T-helper 2 cell (primary cell): Measurements from ENCODE around the gene RGS7.
"Not testable (repeated sequence)": the region's sequence is repeated elsewhere in the genome, so short reads cannot be mapped to it uniquely, and the experiment has no call there.

Experiments used
- DNase-seq, 5 experiments: peaks; one replicate each; pipeline versions ENCODE4 v3.0.0 to v3.0.0-alpha.2; 2012 to 2022

The RGS7 gene

DNA sequence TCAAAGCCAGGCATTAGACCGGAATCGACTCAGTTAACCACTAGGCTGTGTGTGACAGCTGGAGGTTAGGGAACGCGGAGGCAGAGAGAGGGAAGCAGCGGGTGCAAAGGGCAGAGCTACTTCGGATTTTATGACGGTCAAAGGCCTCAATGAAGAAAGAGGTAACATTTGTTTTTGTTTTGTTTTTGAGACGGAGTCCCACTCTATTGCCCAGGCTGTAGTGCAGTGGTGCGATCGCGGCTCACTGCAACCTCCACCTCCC lies 468.3 kb downstream of the RGS7 start:
- DNase-seq: no peak

DNA sequence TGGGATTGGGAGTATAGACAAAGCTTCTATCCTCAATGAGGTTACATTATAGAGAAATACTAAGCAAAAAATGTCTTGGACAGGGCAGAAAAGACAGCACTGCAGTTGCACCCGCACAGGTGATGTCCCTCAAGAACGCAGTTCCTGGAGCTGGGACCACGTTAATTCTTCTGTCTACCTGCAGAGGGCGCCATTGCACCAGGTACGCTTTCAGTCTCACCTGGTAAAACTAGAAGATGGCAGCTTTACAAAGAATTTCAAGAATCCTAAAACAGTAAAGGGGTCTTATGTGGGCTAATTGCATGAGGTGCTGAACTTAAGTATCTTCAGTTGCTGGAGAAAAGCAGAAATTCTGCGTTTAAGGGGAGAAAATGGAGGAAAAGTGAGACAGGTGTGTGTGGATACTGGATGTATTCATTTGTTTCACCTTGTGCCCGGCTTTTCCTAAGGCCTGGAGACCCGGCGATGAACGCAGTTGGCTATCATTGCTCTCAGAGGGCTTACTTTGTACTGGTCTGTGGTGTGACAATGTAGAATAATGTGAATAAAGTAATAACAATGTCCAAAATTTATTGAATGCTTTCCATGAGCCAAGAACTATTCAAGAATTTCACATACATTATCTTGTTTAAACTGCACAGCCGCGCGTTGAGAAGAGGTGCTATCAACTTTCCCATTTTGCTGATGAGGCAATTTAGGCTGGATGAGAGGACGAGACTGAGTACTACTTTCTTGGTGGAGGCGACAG lies 468.8 kb downstream of the RGS7 start:
- DNase-seq: peak in 1 of 5 experiments; percentile 30

DNA sequence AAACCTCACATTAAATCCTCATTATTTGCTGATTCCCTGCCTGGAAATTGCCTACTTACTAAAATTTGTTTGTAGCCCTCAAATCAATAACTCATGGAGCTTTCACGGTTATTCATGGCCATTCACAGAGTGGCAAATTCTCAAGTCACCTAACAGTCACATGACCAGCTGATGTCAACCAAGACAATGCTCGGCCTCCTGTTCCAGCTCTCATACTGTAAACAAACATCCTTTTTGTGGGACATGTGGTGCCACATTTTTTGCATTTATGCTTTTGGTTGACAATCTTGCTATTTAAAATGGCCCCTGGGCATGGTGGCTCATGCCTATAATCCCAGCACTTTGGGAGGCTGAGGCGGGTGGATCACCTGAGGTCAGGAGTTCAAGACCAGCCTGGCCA lies 473.5 kb downstream of the RGS7 start:
- DNase-seq: no peak

DNA sequence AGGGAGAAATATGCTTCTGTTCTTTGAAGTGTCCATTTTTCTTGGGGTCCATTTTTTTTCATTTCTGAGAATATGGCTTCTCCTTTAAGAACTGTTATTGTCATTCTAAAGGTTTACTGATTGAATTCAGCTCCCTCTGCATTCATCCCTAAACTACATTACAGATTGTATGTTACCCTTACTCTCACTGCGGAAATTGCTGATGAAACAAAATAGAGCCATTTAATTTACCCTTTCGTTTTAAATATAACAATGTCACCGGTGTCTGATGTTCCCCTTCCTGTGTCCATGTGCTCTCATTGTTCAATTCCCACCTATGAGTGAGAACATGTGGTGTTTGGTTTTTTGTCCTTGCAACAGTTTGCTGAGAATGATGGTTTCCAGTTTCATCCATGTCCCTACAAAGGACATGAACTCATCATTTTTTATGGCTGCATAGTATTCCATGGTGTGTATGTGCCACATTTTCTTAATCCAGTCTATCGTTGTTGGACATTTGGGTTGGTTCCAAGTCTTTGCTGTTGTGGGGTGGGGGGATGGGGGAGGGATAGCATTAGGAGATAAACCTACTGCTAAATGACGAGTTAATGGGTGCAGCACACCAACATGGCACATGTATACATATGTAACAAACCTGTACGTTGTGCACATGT lies 474.2 kb downstream of the RGS7 start:
- not testable (repeated sequence) for DNase-seq

DNA sequence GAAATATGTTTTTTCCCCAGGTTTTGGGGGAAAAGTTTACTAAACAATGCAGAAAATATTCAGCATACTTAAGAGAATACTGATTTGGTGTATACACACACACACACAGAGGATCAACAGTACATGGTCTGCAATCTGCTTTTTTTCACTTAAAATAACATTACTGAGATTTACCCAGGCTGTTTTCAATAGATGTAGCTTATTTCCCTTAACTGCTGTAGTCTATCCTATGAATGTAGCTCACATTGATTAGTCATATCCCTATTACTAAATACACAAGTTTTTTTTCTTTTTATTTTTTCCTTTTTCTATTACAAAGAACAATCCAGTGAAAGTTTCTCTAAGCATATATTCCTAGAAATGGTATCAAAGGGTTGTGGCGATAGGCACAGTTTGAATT lies 478.4 kb downstream of the RGS7 start:
- DNase-seq: no peak

DNA sequence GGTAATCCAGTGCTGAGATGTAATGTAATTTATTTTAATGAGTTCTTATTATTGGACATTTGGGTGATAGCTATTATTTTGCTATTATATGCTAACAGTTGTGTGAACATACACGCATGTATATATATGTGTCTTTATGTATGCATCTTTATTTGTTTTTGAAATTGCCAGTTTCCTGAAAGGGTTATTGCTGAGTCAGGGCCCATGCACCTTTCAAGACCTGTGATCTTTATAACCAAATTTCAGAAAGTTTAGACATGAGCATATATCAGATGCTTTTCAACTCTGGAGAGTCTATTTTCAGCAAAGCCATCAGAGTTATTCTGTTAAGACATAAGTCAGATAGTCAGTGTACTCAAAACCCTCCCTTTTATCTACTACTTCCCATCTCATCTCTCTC lies 479.4 kb downstream of the RGS7 start:
- no peak for DNase-seq

DNA sequence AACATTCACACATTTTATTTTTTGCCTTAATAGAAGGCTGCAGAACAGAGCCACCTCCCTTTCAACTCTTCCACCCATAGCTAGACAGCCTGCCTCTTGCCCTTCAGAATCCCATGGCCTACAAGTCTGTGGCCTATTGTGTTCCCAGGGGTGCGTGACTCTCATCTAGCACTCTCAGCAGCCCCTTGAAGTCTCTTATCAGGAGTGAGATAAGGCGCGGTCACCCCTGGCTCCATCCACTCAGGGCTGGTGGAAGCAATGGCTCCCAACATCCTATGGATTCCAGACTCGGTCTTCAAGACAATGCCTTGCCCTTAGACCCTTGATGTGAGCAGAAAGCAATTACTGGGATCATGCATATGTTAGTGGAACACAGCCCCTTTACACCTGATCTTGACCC lies 480.9 kb downstream of the RGS7 start:
- no peak for DNase-seq

DNA sequence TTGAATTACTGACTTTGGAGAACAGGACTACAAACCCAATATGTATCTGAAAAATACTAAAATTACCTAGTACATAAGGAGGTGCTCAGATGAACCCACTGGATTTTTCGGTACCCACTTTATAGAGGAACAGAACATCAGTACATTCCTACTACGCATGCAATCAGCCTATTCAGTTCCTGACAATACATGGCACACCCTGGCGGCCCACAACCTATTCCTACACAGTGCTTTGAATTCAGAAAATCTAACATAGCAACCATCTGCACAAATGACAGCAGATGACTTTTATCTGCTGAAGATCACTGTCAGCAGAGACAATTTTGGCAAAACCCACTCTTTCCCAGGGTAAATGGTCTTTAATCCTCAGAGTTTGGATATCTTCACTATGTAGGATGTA lies 487.9 kb downstream of the RGS7 start:
- DNase-seq: no peak

DNA sequence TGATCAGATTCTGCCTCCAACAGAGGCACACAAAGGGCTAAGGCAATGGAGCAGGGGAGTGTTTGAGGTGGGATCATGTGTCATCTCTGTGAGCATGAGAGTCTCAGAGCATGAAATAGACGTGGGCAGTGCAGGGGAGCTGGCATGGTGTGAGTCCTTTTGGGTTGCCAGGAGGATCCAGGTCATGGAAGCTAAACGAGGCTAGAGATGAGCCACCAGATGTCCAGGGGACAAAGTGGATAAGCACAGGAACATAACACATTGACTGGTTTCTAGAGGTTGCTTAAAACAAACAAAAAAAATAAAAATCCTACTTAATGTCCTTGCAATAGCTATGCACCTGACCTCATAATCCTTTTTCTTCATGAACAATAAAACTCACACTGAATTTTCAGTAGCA lies 490.3 kb downstream of the RGS7 start:
- DNase-seq: no peak

DNA sequence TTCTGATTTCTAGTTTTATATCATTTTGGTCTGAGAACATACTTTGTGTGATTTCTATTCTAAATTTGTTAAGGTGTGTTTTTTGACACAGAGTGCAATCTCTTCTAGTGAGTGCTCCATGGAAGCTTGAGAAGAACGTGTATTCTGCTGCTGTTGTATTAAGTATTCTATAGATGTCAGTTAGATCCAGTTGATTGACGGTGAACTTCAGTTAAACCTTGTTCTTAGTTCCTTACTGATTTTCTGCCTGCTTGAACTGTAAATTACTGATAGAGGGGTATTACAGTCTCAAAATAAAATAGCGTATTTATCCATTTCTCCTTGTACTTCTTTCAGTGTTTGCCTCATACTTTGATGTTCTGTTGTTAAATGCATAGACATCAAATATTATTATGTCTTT lies 497.0 kb downstream of the RGS7 start:
- no peak for DNase-seq

DNA sequence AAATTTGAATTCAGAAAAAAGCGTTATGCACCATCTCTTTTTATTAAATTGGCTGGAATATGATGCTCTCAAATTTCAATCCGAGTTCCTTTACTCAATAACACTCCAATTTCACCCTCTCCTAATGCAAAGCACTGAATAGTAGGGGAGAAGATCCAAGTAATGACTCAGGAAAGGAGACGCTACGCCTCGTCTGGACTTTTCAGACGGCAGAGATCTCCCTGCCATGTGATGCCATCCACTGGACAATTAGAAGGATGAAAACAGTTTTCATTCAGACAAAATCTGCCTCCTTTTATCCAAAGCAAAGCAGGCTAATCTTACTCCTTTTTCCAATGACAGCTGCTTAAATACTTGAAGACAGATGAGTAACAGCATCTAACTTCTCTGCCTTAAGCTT lies 502.6 kb downstream of the RGS7 start:
- no peak for DNase-seq

DNA sequence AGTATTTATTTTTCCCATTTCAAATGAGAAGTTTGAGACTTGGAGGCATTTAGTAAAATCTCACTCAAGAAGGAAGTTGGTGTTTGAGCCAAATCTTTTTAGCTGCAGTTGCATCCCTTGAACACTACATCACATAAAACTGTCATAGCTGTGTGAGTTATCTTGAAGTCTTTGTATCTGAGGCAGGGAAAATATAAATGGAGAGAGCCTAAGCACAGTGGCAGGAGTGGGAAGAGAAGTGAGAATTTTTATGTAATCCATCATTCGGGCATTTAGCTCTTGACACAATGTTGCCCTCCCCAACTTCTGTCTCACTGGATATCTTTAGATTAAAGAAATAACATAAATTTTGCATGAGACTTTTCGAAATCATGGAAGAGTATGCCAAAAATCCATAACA lies 509.7 kb downstream of the RGS7 start:
- no peak for DNase-seq

DNA sequence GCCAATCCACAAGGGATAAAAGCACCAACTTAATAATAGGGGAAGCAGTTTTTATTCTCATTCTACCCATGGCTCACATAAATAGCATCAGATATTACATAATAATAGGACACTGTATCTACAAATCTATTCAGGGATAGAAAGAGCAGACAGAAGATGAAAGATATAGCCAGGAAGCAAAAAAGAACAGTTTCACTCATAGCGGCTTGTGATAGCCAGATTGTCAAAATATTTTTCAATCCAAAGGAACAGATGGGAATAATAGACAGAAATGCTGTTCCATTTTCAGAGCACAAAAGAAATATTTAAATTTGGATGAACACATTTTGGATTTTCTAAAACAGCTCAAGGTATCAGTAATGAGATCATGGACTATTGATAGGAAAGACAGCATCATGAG lies 512.5 kb downstream of the RGS7 start:
- DNase-seq: no peak

DNA sequence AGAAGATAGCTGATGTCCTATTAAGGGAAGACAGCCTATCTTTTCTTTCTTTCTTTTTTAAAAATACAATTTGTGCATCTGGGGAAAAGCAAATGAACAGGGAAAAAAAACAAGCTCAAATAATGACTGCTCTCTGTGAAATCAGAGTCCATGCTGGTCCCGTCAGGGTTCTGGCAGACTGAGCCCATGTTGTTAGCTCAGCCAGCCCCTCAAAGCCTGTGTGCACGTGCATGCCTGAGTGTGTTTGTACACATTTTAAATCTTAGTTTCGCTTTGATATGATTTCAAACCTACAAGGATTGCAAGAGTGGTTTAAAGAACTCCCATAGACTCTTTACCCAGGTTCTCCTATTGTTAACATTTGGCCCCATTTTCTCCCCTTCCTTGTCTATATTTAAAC lies 513.2 kb downstream of the RGS7 start:
- no peak for DNase-seq

DNA sequence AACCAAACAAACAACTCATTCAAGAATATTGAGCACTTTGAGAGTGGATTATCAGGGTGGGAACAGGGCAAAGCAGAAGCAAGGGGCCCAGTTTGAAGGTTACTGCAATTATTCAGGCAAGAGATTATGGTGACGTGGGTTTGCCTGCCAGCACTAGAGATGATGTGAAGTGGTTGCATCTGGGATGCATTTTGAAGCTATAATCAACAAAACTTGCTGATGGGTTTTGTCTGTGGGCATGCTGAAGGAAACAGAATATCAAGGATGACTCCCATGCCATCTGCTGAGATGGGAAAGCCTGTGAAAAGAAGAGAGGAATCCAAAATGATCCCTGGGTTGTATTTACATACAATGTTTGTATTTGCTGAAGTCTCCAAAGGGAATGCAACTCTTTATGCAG lies 520.7 kb downstream of the RGS7 start:
- no peak for DNase-seq

DNA sequence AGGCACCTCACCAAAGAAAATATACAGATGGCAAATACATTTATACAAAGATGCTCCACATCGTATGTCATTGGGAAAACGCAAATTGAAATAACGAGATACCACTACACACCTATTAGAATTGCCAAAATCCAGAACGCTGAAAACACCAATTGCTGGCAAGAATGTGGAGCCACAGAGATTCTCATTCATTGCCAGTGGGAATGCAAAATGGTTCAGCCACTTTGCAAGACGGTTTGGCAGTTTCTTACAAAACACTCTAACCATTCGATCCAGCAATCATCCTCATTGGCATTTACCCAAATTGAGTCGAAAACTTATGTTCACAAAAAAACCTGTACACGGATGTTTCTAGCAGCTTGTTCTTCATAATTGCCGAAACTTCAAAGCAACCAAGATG lies 521.7 kb downstream of the RGS7 start:
- DNase-seq: no peak

DNA sequence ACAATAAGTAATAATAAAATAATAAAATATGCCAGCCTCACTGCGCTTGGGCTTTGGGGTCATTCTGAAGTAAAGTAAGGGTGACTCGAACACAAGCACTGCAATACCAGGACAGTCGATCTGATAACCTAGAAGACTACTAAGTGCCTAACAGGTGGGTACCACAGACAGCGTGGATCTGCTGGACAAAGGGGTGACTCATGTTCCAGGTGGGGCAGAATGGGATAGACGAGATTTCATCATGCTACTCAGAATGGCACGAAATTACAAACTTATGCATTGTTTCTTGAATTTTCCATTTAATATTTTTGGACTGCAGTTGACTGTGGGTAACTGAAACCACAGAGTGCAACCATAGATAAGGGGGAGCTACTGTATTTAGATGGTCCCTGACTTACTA lies 523.9 kb downstream of the RGS7 start:
- no peak for DNase-seq

DNA sequence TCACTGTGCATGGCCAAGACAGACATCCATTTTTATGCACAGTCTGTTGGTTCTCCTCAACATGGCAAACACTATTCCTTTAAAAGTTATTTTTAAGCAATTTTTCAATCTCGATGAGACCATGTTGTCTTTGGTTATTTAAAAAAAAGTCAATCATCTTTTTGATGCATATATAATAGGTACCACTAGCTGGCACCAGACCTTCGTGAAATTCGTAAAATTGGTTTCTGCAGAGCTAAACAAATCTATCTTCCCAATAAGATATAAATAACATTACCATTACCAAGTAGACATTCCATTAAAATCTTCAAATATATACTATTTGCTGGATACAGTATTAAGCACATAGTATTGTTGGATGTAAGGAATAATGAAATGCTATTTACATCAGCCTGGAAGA lies 525.1 kb downstream of the RGS7 start:
- no peak for DNase-seq

DNA sequence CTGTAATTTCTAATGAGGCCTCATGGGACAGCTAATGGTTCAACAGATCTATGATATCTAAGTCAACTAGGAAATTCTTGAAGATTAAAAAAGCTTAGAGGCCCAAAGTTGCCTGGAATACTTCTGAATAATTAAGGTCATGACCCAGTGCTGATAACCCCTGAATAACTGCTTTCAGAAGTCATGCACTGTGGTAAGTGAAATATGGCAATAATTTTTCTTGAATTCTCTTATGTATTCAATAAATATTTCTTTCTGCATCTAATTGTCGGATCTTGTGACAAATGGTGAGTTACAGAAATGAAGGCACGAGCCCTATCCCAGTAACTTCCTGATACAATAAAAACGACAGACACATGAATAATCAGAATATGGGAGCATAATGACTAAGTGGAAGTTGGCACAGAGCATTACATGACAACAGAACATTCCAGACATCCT lies 525.8 kb downstream of the RGS7 start:
- no peak for DNase-seq

DNA sequence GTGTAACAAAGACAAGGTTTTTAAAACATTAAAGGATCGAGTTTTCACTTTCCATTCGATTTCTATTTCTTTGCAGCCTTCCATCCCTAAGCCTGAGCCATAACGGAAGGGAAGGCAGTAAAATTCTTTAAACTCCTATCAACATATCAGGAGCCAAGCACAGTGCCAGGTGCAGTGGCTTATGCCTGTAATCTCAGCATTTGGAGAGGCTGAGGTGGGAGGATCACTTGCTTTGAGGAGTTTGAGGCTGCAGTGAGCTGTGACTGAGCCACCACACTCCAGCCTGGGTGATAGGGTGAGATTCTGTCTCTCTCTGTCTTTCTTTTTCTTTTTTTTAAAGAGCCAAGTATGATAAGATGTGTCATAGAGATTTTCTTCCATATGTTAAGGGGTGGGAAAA lies 527.5 kb downstream of the RGS7 start:
- no peak for DNase-seq

DNA sequence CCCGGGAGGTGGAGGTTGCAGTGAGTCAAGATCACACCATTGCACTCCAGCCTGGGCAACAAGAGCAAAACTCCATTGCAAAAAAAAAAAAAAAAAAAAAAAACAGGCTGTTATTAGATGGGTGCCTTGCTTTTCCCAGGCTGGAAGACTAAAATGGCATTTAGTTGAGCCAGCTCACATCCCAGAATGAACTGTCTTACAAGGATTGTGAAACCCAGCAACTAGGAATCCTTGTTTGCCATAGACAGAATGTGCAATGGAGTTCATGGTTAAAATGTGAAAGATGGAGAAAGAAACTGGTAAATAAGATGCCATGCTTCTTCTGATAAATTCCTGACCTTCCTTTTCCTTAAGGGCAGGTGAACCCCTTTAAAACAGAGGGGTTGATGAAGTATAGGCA lies 529.2 kb downstream of the RGS7 start:
- no peak for DNase-seq

DNA sequence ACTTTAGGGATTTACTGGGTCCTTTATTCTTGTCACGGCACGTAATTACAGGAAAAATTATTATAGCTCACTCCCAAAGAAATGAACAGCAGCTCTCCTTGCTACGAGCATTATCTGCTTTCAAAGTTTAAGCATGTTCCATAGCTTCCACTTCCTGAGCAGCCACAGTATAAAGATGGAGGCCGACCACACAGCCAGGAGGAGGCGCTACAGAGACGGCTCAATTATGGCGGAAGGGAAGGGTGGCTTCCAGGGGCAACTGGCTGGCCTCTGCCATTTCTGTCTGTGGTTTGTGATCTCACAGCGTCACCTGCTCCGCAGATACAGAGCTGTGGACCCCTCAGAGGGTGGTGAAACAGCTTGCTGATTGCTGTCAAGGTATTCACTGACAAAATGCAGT lies 532.8 kb downstream of the RGS7 start:
- no peak for DNase-seq

DNA sequence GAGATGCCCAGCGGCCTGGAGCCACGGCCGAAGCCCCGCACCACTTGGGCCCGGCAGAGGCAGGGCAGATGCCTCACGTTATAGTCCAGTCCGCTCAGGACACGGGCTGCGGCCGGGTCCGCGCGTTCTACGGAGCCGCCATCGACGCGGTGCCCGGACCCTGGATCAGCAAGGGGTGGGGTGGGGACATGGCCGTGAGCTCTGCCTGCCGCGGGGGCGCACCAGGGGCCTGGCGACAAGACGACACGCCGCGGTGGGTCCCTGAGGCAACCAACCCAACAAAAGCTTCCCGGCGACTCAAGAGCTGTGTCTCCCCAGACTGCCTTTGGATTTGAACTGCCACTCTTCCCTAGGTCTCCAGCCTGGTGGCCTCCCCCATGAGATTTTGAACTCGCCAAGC lies 533.6 kb downstream of the RGS7 start:
- no peak for DNase-seq

DNA sequence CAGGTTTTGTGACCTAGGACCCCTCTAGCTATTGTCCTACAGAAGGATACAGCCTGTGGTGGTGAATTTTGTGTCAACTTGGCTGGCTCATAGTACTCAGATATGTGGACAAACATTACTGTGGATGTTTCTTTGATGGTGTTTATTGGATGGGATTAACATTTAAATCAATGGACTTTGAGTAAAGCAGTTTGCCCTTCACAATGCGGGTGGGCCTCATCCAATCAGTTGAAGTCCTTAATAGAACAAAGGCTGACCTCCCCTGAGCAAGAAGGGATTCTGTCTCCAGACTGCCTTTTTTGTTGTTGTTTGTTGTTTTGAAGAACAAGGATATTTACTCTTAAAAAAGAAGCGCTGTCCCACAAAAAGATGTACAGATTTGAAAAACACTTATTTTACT lies 535.1 kb downstream of the RGS7 start:
- DNase-seq: no peak

DNA sequence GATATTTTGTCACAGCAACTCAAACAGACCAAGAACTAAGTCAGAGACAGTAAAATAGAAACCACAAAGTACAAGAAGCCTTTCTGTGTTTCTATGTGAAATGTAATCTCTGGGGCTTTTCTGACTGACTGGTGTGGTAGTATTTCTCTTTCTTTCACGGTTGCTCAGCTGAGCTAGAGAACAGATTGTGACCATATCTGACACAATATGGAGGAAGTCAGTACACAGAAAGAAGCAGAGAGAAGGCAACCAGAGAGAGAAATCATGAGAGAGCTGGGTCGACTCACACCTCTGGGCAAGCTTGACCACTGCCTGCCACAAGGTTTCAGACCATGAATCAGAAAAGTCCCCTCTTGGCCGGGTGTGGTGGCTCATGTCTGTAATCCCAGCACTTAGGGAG lies 536.2 kb downstream of the RGS7 start:
- no peak for DNase-seq
